NCI-H2227 (cell line): ENCODE measurements around the gene RPL35.
A peak's percentile ranks its signal among the peaks of the same experiment; 100 is the strongest.
"Not testable (repeated sequence)": the region's sequence is repeated elsewhere in the genome, so short reads cannot be mapped to it uniquely, and the experiment has no call there.

Source experiments
- DNase-seq: peaks from one replicate; lab custom pipeline; 2025; ENCODE audit not compliant: unreplicated experiment; lab: John Stamatoyannopoulos, UW

RPL35 gene

GRCh38 chr9:124852829-124853531 is 8.8 kb downstream of the RPL35 start, which contains the start of gene WDR38:
Gene WDR38 (plus strand): TSS chr9:124853460. CDS start chr9:124853532, 72 bp downstream.
- peak; percentile 78 for DNase-seq

GRCh38 chr9:124852121-124852828 is 9.5 kb downstream of the RPL35 start:
- DNase-seq, result no peak

GRCh38 chr9:124849801-124850200 is 12.0 kb downstream of the RPL35 start:
- peak; percentile 43 for DNase-seq

GRCh38 chr9:124846969-124847368 is 14.8 kb downstream of the RPL35 start:
- no peak for DNase-seq

GRCh38 chr9:124846467-124846866 is 15.3 kb downstream of the RPL35 start:
- not testable (repeated sequence) for DNase-seq

DNA sequence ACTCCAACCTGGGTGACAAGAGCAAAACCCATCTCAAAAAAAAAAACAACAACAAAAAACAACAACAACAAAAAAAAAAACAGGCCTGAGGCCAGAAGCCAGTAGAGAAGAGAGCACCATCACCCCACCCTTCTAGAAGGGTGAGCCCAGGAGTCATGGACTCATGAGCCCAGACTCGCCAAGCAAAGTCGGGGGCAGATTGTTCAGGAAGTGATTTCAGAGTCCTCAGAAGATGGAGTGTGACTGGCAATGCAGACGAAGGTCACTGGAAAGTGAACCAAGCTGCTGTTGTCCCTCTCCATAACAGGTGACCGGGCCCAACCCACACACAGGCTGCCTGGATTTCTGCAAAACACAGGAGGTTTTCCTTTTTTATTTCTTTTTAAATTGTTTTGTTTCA is 17.5 kb downstream of the RPL35 start:
- no peak for DNase-seq

DNA sequence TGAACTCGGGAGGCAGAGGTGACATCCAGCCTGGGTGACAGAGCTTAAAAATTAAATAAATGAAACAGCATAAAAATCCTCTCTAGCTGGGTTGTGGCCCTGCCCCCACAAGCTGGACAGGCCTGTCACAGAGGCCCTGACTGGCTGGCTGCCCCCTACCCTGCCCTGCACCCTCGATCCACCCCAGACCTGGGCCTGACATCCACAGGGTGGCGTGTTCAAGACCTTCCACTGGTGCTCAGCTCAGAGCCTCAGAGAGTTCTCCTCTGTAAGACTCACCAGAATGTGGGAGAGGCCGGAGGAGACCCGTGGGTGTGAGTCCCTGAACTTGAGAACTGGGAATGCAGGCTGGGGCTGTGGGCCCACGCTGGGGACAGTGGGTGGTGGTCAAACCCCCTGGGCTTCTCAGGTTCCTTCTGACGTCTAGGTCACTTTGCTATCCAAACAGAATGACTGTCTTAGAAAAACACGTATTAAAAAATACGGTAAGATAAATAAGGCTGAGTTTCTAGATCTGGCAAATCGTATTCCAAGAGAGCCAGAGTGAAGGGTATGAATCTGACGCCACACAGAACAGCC is 18.2 kb downstream of the RPL35 start:
- DNase-seq, result no peak

GRCh38 chr9:124841075-124841821 is 20.5 kb downstream of the RPL35 start:
- no peak for DNase-seq

GRCh38 chr9:124840300-124840833 is 21.4 kb downstream of the RPL35 start:
- no peak for DNase-seq

- no peak for DNase-seq
These were observed 22.0 kb downstream of the RPL35 start for GRCh38 chr9:124839612-124840299.

GRCh38 chr9:124838567-124839275 is 23.0 kb downstream of the RPL35 start:
- not testable (repeated sequence) for DNase-seq

DNA sequence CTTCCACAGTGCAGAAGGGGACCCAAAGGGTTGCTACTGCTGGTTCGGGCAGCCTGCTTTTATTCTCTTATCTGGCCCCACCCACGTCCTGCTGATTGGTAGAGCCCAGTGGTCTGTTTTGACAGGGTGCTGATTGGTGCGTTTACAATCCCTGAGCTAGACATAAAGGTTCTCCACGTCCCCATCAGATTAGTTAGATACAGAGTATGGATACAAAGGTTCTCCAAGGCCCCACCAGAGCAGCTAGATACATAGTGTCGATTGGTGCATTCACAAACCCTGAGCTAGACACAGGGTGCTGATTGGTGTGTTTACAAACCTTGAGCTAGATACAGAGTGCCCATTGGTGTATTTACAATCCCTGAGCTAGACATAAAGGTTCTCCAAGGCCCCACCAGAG is 23.6 kb downstream of the RPL35 start:
- not testable (repeated sequence) for DNase-seq

- DNase-seq, result peak; percentile 77
These were observed 26.7 kb downstream of the RPL35 start for GRCh38 chr9:124835026-124835557.

- DNase-seq, result no peak
These were observed 27.2 kb downstream of the RPL35 start for GRCh38 chr9:124834591-124834990.

GRCh38 chr9:124831642-124832364 is 30.0 kb downstream of the RPL35 start:
- DNase-seq, result no peak

- no peak for DNase-seq
These were observed 31.2 kb downstream of the RPL35 start for GRCh38 chr9:124830593-124830992.

- no peak for DNase-seq
These were observed 32.5 kb downstream of the RPL35 start for GRCh38 chr9:124829334-124829669.

DNA sequence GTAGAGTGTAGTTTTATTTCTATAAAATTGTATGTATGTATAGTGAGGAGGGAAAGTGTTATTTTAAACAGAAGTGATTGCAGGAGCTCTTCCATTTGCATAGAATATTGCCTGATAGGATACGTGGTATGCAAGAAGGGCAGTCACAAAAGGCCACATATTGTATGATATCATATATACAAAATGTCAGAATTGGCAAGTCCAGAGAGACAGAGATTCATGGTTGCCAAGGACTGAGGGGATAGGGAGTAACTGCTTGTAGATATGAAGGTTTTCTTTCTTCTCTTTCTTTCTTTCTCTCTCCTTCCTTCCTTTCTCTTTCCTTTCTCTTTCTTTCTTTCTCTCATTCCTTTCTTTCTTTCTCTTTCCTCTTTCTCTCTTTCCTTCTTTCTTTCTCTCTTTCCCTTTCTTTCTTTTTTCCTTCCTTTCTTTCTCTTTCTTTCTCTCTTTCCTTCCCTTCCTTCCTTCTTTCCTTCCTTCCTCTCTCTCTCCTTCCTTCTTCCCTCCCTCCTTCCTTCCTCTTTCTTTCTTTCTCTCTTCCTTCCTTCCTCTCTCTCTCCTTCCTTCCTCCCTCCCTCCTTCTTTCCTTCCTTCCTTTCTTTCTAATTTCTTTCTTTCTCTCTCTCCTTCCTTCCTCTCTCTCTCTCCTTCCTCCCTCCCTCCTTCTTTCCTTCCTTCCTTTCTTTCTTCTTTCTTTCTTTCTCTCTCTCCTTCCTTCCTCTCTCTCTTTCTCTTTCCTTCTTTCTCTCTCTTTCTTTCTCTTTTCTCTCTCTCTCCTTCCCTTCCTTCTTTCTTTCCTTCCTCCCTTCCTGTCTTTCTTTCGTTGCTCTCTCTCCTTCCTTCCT is 33.0 kb downstream of the RPL35 start:
- no peak for DNase-seq
